ENCODE results near the gene VSIG1.

DNA sequence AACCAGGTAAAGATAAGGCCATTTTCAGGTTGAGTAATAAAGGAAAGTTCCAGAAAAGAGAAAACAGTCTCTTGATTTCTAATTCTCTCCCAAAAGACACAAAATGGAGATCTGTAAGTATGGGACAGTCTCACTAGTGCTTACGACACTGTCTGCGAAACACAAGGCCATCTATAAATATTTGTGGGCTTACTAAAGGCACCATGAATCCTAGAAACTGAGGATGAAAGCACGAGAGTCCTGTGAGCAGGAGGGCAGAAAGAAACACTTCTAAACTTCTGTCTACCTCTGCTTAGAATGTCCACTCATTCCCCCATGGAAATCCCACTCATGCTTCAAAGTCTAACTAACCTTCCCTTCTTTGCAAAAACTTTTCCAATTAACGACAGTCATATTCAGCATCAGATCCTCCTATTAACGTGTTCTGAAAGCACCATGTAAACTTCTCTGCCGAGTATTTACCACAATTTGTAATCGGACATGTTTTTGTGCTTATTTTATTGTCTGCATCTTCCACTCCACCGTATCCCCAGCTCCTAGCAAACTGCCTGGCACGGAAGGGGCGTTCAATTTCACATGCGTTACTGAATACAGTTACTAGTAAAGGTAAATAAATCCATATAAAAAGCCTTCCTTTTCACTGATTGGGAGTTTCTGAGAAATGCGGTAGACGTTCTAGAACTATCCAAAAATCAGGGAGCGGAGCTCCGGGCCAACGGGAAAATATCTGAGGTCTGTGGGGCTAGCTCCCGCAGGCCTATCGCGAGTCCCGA lies 45.8 kb downstream of the VSIG1 start:
- TF ChIP-seq, protein P1, sequence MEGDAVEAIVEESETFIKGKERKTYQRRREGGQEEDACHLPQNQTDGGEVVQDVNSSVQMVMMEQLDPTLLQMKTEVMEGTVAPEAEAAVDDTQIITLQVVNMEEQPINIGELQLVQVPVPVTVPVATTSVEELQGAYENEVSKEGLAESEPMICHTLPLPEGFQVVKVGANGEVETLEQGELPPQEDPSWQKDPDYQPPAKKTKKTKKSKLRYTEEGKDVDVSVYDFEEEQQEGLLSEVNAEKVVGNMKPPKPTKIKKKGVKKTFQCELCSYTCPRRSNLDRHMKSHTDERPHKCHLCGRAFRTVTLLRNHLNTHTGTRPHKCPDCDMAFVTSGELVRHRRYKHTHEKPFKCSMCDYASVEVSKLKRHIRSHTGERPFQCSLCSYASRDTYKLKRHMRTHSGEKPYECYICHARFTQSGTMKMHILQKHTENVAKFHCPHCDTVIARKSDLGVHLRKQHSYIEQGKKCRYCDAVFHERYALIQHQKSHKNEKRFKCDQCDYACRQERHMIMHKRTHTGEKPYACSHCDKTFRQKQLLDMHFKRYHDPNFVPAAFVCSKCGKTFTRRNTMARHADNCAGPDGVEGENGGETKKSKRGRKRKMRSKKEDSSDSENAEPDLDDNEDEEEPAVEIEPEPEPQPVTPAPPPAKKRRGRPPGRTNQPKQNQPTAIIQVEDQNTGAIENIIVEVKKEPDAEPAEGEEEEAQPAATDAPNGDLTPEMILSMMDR (IDR thresholded peaks at IDR 0.05) = no peak
- TF ChIP-seq POLR2A (IDR thresholded peaks at IDR 0.05) = no peak
